EH (cell line): ENCODE data around the gene GPR39.

Experiments
- DNase-seq: peaks from one replicate; pipeline ENCODE4 v3.0.0-alpha.2; 2015; ENCODE audit warnings: low read depth

The GPR39 gene

GRCh38 chr2:132670496-132671150 is 254.0 kb downstream of the GPR39 start:
- DNase-seq = peak; percentile 48

- DNase-seq = peak; percentile 93
Measured at GRCh38 chr2:132671151-132671835, 254.7 kb downstream of the GPR39 start.

- DNase-seq = peak; percentile 21
Measured at GRCh38 chr2:132676999-132677398, 260.4 kb downstream of the GPR39 start.

GRCh38 chr2:132677661-132678060 is 261.1 kb downstream of the GPR39 start:
- peak; percentile 83 for DNase-seq

GRCh38 chr2:132678483-132678882 is 261.9 kb downstream of the GPR39 start:
- peak; percentile 56 for DNase-seq

- DNase-seq = peak; percentile 70
Measured at GRCh38 chr2:132680544-132680943, 263.9 kb downstream of the GPR39 start.

GRCh38 chr2:132681766-132682165 is 265.2 kb downstream of the GPR39 start:
- DNase-seq = peak; percentile 36

- peak; percentile 80 for DNase-seq
Measured at GRCh38 chr2:132690664-132691303, 274.2 kb downstream of the GPR39 start.

- DNase-seq = no peak
Measured at GRCh38 chr2:132691556-132691955, 275.0 kb downstream of the GPR39 start.

GRCh38 chr2:132692816-132693215 is 276.2 kb downstream of the GPR39 start:
- DNase-seq = peak; percentile 57
